ENCODE data around the gene LHPP.

DNA sequence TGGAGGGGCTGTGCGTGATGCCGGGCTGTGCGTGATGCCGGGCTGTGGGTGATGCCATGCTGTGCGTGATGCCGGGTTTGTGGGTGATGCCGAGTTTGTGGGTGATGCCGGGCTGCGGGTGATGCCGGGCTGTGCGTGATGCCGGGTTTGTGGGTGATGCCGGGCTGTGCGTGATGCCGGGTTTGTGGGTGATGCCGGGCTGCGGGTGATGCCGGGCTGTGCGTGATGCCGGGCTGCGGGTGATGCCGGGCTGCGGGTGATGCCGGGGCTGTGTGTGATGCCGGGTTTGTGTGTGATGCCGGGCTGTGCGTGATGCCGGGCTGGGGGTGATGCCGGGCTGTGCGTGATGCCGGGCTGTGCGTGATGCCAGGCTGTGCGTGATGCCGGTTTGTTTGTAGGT lies 153.6 kb downstream of the LHPP start:
- TF ChIP-seq, protein P1, sequence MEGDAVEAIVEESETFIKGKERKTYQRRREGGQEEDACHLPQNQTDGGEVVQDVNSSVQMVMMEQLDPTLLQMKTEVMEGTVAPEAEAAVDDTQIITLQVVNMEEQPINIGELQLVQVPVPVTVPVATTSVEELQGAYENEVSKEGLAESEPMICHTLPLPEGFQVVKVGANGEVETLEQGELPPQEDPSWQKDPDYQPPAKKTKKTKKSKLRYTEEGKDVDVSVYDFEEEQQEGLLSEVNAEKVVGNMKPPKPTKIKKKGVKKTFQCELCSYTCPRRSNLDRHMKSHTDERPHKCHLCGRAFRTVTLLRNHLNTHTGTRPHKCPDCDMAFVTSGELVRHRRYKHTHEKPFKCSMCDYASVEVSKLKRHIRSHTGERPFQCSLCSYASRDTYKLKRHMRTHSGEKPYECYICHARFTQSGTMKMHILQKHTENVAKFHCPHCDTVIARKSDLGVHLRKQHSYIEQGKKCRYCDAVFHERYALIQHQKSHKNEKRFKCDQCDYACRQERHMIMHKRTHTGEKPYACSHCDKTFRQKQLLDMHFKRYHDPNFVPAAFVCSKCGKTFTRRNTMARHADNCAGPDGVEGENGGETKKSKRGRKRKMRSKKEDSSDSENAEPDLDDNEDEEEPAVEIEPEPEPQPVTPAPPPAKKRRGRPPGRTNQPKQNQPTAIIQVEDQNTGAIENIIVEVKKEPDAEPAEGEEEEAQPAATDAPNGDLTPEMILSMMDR (IDR thresholded peaks at IDR 0.05): no peak
- TF ChIP-seq POLR2A (IDR thresholded peaks at IDR 0.05): no peak

All from Peyer's patch (tissue), 4 donors.